Glutamatergic neuron (in vitro differentiated cells): Measurements from ENCODE around the gene ZNF280B. TPM values are rescaled to one million over a fixed set of nuclear protein-coding genes. Genes with fewer than 3 reads are reported as not detected.

ENCODE experiments used
- DNase-seq: peaks from one replicate; pipeline ENCODE4 v3.0.0; 2022
- H3K27ac Mint-ChIP-seq: one replicate; pipeline ENCODE4 v1.8.0; 2020; ENCODE audit warnings: mild to moderate bottlenecking, mixed read lengths, inconsistent platforms; ENCODE audit not compliant: unreplicated experiment
- H3K27me3 Mint-ChIP-seq: one replicate; pipeline ENCODE4 v1.8.0; 2020; ENCODE audit warnings: mild to moderate bottlenecking, moderate library complexity, mixed read lengths, inconsistent platforms; ENCODE audit not compliant: unreplicated experiment
- H3K36me3 Mint-ChIP-seq: one replicate; pipeline ENCODE4 v1.8.0; 2020; ENCODE audit warnings: mild to moderate bottlenecking, mixed read lengths, inconsistent platforms; ENCODE audit not compliant: unreplicated experiment
- H3K4me1 Mint-ChIP-seq: one replicate; pipeline ENCODE4 v1.8.0; 2020; ENCODE audit warnings: mild to moderate bottlenecking, low read depth, mixed read lengths, inconsistent platforms; ENCODE audit not compliant: unreplicated experiment
- H3K4me3 Mint-ChIP-seq: one replicate; pipeline ENCODE4 v1.8.0; 2020; ENCODE audit warnings: mild to moderate bottlenecking, mixed read lengths, inconsistent platforms; ENCODE audit not compliant: unreplicated experiment
- H3K9me3 Mint-ChIP-seq: one replicate; pipeline ENCODE4 v1.8.0; 2020; ENCODE audit warnings: mild to moderate bottlenecking, moderate library complexity, mixed read lengths, inconsistent platforms; ENCODE audit not compliant: unreplicated experiment
- total RNA-seq: library from RNA; stranded (reverse); fragmentation: NEBNext Ultra II Directional; extraction: Animal tissue kit (Norgen Biotek cat#: 25700); gene quantifications from one replicate; pipeline ENCODE4 v1.2.1, GENCODE V29; 2021; ENCODE audit not compliant: unreplicated experiment
- TF ChIP-seq, protein P1 (sequence below): fragments of 200-600 bp; sonication (generic); IDR thresholded peaks from one replicate; pipeline ENCODE4 v1.5.0; 2021; ENCODE audit not compliant: partially characterized antibody, unreplicated experiment

ZNF280B gene
- total RNA-seq, 1 donor from 2014 or later: 1.8 TPM

DNA sequence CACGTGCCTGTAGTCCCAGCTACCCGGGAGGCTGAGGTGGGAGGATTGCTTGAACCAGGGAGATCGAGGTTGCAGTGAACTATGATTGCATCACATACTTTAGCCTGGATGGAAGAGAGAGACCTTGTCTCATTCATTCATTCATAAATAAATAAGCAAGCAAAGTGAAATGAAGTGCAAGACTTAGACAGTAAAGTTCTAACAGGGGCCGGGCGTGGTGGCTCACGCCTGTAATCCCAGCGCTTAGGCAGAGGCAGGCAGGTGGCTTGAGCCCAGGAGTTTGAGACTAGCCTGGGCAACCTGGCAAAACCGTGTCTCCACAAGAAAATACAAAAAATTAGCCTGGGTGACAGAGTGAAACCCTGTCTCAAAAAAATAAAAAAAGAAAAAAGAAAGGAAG lies 13.1 kb upstream of the ZNF280B start:
- Mint-ChIP-seq H3K4me3 (no peak overlapping the region), H3K36me3 (peaks cover 7% of the 10 kb centered on the region), H3K4me1 (peaks cover 1% of the 10 kb centered on the region), H3K27me3 (peaks cover 3% of the 10 kb centered on the region), H3K27ac (no peak overlapping the region), H3K9me3 (no peaks in the 10 kb centered on the region)
- TF ChIP-seq, protein P1, sequence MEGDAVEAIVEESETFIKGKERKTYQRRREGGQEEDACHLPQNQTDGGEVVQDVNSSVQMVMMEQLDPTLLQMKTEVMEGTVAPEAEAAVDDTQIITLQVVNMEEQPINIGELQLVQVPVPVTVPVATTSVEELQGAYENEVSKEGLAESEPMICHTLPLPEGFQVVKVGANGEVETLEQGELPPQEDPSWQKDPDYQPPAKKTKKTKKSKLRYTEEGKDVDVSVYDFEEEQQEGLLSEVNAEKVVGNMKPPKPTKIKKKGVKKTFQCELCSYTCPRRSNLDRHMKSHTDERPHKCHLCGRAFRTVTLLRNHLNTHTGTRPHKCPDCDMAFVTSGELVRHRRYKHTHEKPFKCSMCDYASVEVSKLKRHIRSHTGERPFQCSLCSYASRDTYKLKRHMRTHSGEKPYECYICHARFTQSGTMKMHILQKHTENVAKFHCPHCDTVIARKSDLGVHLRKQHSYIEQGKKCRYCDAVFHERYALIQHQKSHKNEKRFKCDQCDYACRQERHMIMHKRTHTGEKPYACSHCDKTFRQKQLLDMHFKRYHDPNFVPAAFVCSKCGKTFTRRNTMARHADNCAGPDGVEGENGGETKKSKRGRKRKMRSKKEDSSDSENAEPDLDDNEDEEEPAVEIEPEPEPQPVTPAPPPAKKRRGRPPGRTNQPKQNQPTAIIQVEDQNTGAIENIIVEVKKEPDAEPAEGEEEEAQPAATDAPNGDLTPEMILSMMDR: no peak
- no peak for DNase-seq

DNA sequence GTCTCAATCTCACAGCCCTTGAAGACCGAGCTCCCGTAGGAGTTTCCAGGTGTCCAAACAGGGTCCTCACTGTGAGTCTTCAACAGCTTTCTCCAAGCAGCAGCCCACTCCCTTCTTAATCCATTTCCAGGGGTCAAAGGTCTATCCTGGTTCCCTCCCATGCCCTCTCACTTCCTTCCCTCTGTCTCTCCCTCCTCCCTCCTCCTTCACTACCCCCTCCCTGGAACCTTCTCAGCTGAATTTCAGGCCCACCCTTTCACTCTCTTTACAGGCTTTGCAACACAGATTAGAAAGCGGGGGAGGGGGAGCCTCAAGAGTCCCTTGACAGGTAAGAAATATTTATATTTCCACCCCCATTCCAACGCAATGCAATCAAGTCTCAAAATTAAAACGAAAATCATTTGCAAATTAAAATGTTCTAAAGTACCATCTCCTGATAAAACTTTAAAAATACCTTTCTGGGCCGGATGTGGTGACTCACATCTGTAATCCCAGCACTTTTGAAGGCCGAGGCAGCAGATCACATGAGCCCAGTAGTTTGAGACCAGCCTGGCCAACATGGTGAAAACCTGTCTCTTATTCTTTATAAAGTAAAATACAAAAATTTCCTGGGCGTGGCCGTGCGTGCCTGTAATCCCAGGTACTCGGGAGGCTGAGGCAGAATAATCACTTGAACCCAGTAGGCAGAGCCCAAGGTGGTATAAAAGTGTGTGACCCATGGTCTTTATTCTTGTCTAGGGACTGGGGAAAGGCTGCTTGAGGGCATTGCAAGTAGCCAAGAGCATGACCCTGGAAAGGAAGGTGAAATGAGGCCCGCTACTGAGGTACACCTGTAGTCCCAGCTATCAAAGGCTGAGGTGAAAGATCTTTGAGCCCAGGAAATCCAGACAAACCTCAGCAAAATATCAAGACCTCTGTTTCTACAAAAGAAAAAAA lies 12.4 kb upstream of the ZNF280B start:
- H3K27ac Mint-ChIP-seq: no peak overlapping the region
- H3K27me3 Mint-ChIP-seq: peaks cover 3% of the 10 kb centered on the region
- peaks cover 7% of the 10 kb centered on the region for H3K36me3 Mint-ChIP-seq
- peaks cover 1% of the 10 kb centered on the region for H3K4me1 Mint-ChIP-seq
- TF ChIP-seq, protein P1: no peak
- peaks cover 1% of the 10 kb centered on the region for H3K9me3 Mint-ChIP-seq
- DNase-seq: no peak
- no peak overlapping the region for H3K4me3 Mint-ChIP-seq

DNA sequence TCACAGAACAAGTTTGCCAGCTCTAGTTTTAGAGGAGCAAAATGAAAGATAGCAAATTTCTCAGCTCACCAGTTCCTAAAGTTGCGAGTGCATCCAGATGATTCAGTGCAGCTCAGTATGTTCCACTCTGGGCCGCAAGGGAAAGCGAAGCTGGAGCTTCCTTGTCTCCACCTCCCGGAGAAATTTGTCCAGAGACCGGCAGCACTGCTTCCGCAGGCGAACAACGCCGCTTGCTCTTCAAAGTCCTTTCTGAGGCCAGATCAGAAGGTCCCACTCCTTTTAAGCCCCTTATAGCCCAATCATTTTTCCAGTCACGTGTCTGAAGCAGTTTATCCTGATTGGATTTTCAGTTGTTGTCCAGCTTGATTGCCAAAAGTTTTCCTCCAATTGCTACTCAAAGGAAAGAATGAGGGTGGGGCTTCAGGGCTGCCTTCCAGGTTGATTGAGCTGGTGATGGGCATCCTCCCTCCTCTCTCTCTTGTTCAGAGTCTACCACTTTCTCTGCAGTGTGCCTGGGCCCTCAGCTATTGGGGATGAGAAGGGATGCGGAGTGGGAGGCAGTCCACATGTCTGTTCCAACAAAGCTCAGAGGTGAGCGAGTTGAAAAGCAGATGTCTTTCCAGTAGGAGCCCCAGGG lies 11.6 kb upstream of the ZNF280B start, which contains the start of gene ZNF280A:
TSS of gene ZNF280A (minus strand) at position 251 of the 637 bp plus-strand sequence. CDS start 4,640 bp downstream, outside the sequence.
- H3K36me3 Mint-ChIP-seq: peaks cover 7% of the 10 kb centered on the region
- TF ChIP-seq, protein P1: no peak
- no peak within 1 kb of the TSS for H3K27ac Mint-ChIP-seq
- peaks cover 1% of the 10 kb centered on the region for H3K4me1 Mint-ChIP-seq
- DNase-seq: no peak
- H3K9me3 Mint-ChIP-seq: peaks cover 1% of the 10 kb centered on the region
- no peak within 1 kb of the TSS for H3K4me3 Mint-ChIP-seq
- H3K27me3 Mint-ChIP-seq: peaks cover 3% of the 10 kb centered on the region

DNA sequence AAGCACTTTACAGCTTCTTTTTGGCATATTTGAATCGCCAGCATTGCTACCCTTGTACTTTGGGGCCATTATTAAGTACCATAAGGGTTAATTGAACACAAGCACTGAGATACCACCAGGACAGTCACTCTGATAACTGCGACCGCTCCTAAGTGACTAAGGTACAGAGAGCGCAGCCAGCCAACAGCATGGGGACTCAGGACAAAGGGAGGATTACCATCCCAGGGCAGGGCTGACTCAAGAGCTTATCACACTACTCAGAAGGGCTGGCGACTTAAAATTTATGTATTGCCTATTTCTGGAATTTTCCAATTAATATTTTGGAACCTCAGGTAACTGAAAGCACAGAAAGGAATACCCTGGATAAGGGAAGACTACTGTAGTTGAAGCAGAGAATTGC lies 11.0 kb upstream of the ZNF280B start:
- Mint-ChIP-seq H3K9me3 (peaks cover 1% of the 10 kb centered on the region), H3K4me1 (peaks cover 1% of the 10 kb centered on the region), H3K4me3 (no peak overlapping the region), H3K27me3 (no peaks in the 10 kb centered on the region), H3K36me3 (peaks cover 5% of the 10 kb centered on the region), H3K27ac (no peak overlapping the region)
- DNase-seq: no peak
- TF ChIP-seq, protein P1: no peak
